OCI-LY1 (cell line): ENCODE data around the gene TRANK1.

ENCODE experiments used
- EZH2 ChIP-seq: fragments of 200-600 bp; sonication (generic), shearing (Covaris generic); IDR thresholded peaks from 2 replicates; pipeline ENCODE4 v1.8.0; 2017; ENCODE audit warnings: borderline replicate concordance, mixed run types, mild to moderate bottlenecking, antibody characterized with exemption, low read length, moderate library complexity, mixed read lengths
- TF ChIP-seq, protein P1 (sequence below): fragments of 200-600 bp; sonication (generic), shearing (Covaris generic); IDR thresholded peaks from 2 replicates; pipeline ENCODE4 v1.5.1; 2017; ENCODE audit warnings: mild to moderate bottlenecking, antibody characterized with exemption, low read length, moderate library complexity, mixed read lengths

DNA sequence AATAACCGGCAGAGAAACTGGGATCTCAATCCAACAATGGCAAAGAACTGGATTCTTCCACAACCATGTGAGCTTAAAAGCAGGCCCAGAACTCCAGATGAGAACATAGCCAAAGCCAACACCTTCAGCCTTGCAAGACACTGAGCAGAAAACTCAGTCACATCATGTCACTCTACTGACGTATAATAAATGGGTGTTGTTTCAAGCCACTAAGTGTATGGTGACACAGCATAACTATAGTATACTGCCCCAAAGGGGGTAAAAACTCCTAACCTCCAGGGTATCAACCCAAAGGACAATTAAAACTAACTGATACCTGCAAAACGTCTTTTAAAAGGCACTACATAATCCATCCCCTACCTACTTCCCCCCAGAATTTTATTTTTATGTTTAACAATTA, 69.5 kb downstream of the TRANK1 start:
- TF ChIP-seq, protein P1, sequence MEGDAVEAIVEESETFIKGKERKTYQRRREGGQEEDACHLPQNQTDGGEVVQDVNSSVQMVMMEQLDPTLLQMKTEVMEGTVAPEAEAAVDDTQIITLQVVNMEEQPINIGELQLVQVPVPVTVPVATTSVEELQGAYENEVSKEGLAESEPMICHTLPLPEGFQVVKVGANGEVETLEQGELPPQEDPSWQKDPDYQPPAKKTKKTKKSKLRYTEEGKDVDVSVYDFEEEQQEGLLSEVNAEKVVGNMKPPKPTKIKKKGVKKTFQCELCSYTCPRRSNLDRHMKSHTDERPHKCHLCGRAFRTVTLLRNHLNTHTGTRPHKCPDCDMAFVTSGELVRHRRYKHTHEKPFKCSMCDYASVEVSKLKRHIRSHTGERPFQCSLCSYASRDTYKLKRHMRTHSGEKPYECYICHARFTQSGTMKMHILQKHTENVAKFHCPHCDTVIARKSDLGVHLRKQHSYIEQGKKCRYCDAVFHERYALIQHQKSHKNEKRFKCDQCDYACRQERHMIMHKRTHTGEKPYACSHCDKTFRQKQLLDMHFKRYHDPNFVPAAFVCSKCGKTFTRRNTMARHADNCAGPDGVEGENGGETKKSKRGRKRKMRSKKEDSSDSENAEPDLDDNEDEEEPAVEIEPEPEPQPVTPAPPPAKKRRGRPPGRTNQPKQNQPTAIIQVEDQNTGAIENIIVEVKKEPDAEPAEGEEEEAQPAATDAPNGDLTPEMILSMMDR: no peak
- no peak for TF ChIP-seq EZH2
